PC-3 (cell line): ENCODE data around the gene EFCAB11. TPM values are rescaled to one million over a fixed set of nuclear protein-coding genes. Genes with fewer than 3 reads are reported as not detected.

Experiments
- ATAC-seq: fragments of 200-7000 bp; cut with Tn5 transposase; 2 replicates; pipeline ENCODE4 v1.9.1; 2020; ENCODE audit warnings: mild to moderate bottlenecking, moderate library complexity
- BruUV-seq: library from RNA; stranded (reverse); fragments of 400-500 nt; replicated peaks from 2 replicates; lab custom pipeline; 2021; lab: Mats Ljungman, UMichigan
- CTCF ChIA-PET: fragments of 300-600 bp; sonication (Branson Sonifier 250); formaldehyde crosslinking; loops from one replicate; lab custom pipeline; 2022; ENCODE audit warnings: antibody characterized with exemption; lab: Charles Lee
- POLR2A ChIA-PET: fragments of 300-600 bp; sonication (Branson Sonifier 250); formaldehyde crosslinking; loops from one replicate; lab custom pipeline; 2022; ENCODE audit warnings: antibody characterized with exemption; ENCODE audit not compliant: unreplicated experiment; lab: Charles Lee
- DNase-seq: peaks from one replicate; pipeline ENCODE4 v3.0.0-alpha.2; 2015
- H2AFZ ChIP-seq: fragments of 300-600 bp; sonication (generic); 2 replicates; pipeline ENCODE4 v1.6.0; 2016; ENCODE audit warnings: antibody characterized with exemption, low read length
- H3F3A ChIP-seq: fragments of 300-600 bp; sonication (generic); one replicate; pipeline ENCODE4 v1.6.0; 2017; ENCODE audit warnings: antibody characterized with exemption, low read length, control low read depth, mild to moderate bottlenecking; ENCODE audit not compliant: unreplicated experiment
- H3K27ac ChIP-seq: fragments of 300-600 bp; sonication (generic); 2 replicates; pipeline ENCODE4 v1.5.1; 2016; ENCODE audit warnings: mild to moderate bottlenecking, low read length
- H3K27me3 ChIP-seq: fragments of 300-600 bp; sonication (generic); 2 replicates; pipeline ENCODE4 v1.6.1; 2016; ENCODE audit warnings: low read length, mixed read lengths
- H3K36me3 ChIP-seq: fragments of 300-600 bp; sonication (generic); 2 replicates; pipeline ENCODE4 v1.6.1; 2016; ENCODE audit warnings: low read depth, mixed run types, low read length, mixed read lengths
- H3K4me1 ChIP-seq: fragments of 300-600 bp; sonication (generic); 2 replicates; pipeline ENCODE4 v1.5.1; 2016; ENCODE audit warnings: low read length; ENCODE audit not compliant: insufficient read depth
- H3K4me2 ChIP-seq: fragments of 300-600 bp; sonication (generic); 2 replicates; pipeline ENCODE4 v1.6.0; 2016; ENCODE audit warnings: low read length
- H3K4me3 ChIP-seq: fragments of 300-600 bp; sonication (generic); 2 replicates; pipeline ENCODE4 v1.5.1; 2016; ENCODE audit warnings: mild to moderate bottlenecking, low read length, mixed read lengths
- H3K79me2 ChIP-seq: fragments of 300-600 bp; sonication (generic); 2 replicates; pipeline ENCODE4 v1.6.1; 2017; ENCODE audit warnings: low read length, mixed read lengths
- H3K9ac ChIP-seq: fragments of 300-600 bp; sonication (generic); 2 replicates; pipeline ENCODE4 v1.6.0; 2016; ENCODE audit warnings: mild to moderate bottlenecking, low read length
- H3K9me2 ChIP-seq: fragments of 300-600 bp; sonication (generic); replicated peaks from 2 replicates; pipeline ENCODE4 v1.6.1; 2016; ENCODE audit warnings: mixed run types, low read length, mixed read lengths
- H3K9me3 ChIP-seq: fragments of 300-600 bp; sonication (generic); 2 replicates; pipeline ENCODE4 v1.6.1; 2016; ENCODE audit warnings: low read length, mixed read lengths
- H4K20me1 ChIP-seq: fragments of 300-600 bp; sonication (generic); 2 replicates; pipeline ENCODE4 v1.6.1; 2016; ENCODE audit warnings: low read length, mixed read lengths
- CTCF ChIP-seq: fragments of 300-600 bp; sonication (generic); conservative IDR thresholded peaks from 2 replicates; pipeline ENCODE4 v1.5.1; 2017; ENCODE audit warnings: antibody characterized with exemption, low read depth, mild to moderate bottlenecking, low read length
- EZH2 ChIP-seq: fragments of 300-600 bp; sonication (generic); IDR thresholded peaks from one replicate; pipeline ENCODE4 v1.6.1; 2017; ENCODE audit warnings: antibody characterized with exemption, mild to moderate bottlenecking, low read length; ENCODE audit not compliant: unreplicated experiment
- EZH2phosphoT487 ChIP-seq: fragments of 300-600 bp; sonication (generic); IDR thresholded peaks from 2 replicates; pipeline ENCODE4 v1.6.1; 2018; ENCODE audit warnings: mild to moderate bottlenecking, antibody characterized with exemption, low read length, borderline replicate concordance
- intact Hi-C: fragments of 100-400 bp; cut with micrococcal nuclease; formaldehyde crosslinking; loops from 2 replicates; pipeline ENCODE4 v1.9.0; 2023
- total RNA-seq: library from RNA; depleted of rRNA; stranded (reverse); fragments of >200 nt; gene quantifications from 2 replicates; pipeline ENCODE4 v1.2.3, GENCODE V29; 2014

EFCAB11 gene
- total RNA-seq, 1 experiment from 2014 or later: 7.0 TPM

- H2AFZ ChIP-seq: peak overlapping the region; percentile 85; the same call in 1 of the 2 replicates
- H3K9me2 ChIP-seq: no peaks in the 10 kb centered on the region
- intact Hi-C loops: loop anchor here (1.0 kb wide), 2 partner anchors 14 to 537 kb away; no protein-coding TSS in a partner anchor
- H3F3A ChIP-seq: no peaks in the 10 kb centered on the region
- peaks cover 11% of the 10 kb centered on the region; the same call in 1 of the 2 replicates for H4K20me1 ChIP-seq
- peak overlapping the region; percentile 87 for H3K4me2 ChIP-seq
- peaks cover 34% of the 10 kb centered on the region for H3K79me2 ChIP-seq
- H3K9ac ChIP-seq: peak overlapping the region; percentile 79
- no TSS peak for BruUV-seq
- no peaks in the 10 kb centered on the region for H3K9me3 ChIP-seq
- ATAC-seq (no peak), DNase-seq (no peak)
- H3K4me1 ChIP-seq: peaks cover 20% of the 10 kb centered on the region
- TF ChIP-seq CTCF: no peak
- TF ChIP-seq EZH2phosphoT487: no peak
- TF ChIP-seq EZH2: no peak
- POLR2A ChIA-PET: no interaction called here
- no peak overlapping the region for H3K27ac ChIP-seq
- H3K36me3 ChIP-seq: peaks cover 14% of the 10 kb centered on the region
- peak overlapping the region; percentile 81 for H3K4me3 ChIP-seq
- CTCF ChIA-PET: interaction anchor here (0.7 kb wide), 1 partner anchor 556 kb away, joined by 3 read pairs; no protein-coding TSS in a partner anchor
- no peaks in the 10 kb centered on the region for H3K27me3 ChIP-seq
Measured at GRCh38 chr14:89953602-89954001, 928 bp downstream of the EFCAB11 start.

GRCh38 chr14:89952576-89952975 lies 2.0 kb downstream of the EFCAB11 start:
- H3K9me3 ChIP-seq: no peaks in the 10 kb centered on the region
- no peaks in the 10 kb centered on the region for H3K27me3 ChIP-seq
- no peak overlapping the region for H2AFZ ChIP-seq
- H3K4me2 ChIP-seq: peak overlapping the region; percentile 87; the same call in 1 of the 2 replicates
- H4K20me1 ChIP-seq: peaks cover 8% of the 10 kb centered on the region; the same call in 1 of the 2 replicates
- intact Hi-C loops: no loop called here
- DNase-seq (no peak), ATAC-seq (no peak)
- no peak overlapping the region for H3K27ac ChIP-seq
- H3F3A ChIP-seq: no peaks in the 10 kb centered on the region
- H3K36me3 ChIP-seq: peaks cover 4% of the 10 kb centered on the region; the same call in 1 of the 2 replicates
- H3K4me3 ChIP-seq: no peak overlapping the region
- no peak overlapping the region for H3K9ac ChIP-seq
- no peaks in the 10 kb centered on the region for H3K9me2 ChIP-seq
- peaks cover 24% of the 10 kb centered on the region for H3K79me2 ChIP-seq
- POLR2A ChIA-PET: interaction anchor here (0.6 kb wide), 1 partner anchor 16 kb away, joined by 3 read pairs; no protein-coding TSS in a partner anchor
- CTCF ChIA-PET: no interaction called here
- no TSS peak for BruUV-seq
- H3K4me1 ChIP-seq: peaks cover 14% of the 10 kb centered on the region
- TF ChIP-seq EZH2phosphoT487: no peak
- TF ChIP-seq CTCF: no peak
- no peak for TF ChIP-seq EZH2

- TF ChIP-seq EZH2phosphoT487: no peak
- TF ChIP-seq CTCF: no peak
- no peak for TF ChIP-seq EZH2
- Histone ChIP-seq H3K36me3 (no peaks in the 10 kb centered on the region), H3K27ac (no peak overlapping the region), H4K20me1 (no peaks in the 10 kb centered on the region), H3F3A (no peaks in the 10 kb centered on the region), H3K9me3 (no peaks in the 10 kb centered on the region), H3K4me1 (no peaks in the 10 kb centered on the region), H2AFZ (no peak overlapping the region), H3K79me2 (no peaks in the 10 kb centered on the region), H3K9me2 (no peaks in the 10 kb centered on the region), H3K4me2 (no peak overlapping the region), H3K9ac (no peak overlapping the region), H3K4me3 (no peak overlapping the region), H3K27me3 (no peaks in the 10 kb centered on the region)
- intact Hi-C loops: no loop called here
- no peak for ATAC-seq
- no TSS peak for BruUV-seq
- no peak for DNase-seq
- POLR2A ChIA-PET: no interaction called here
- CTCF ChIA-PET: no interaction called here
Measured at GRCh38 chr14:89947344-89947743, 7.2 kb downstream of the EFCAB11 start.
